GM12865 (cell line): ENCODE measurements around the gene SLC7A4.

Experiments
- DNase-seq: peaks from one replicate; pipeline ENCODE4 v3.0.0; 2010; ENCODE audit warnings: low read depth
- H3K4me3 ChIP-seq: 2 replicates; pipeline ENCODE4 v1.5.1; 2011; ENCODE audit warnings: mild to moderate bottlenecking, low read depth, low read length, control low read depth
- CTCF ChIP-seq: IDR thresholded peaks from 2 replicates; pipeline ENCODE4 v1.5.1; 2011; ENCODE audit warnings: low read length, control low read depth, low read depth, inconsistent platforms; ENCODE audit not compliant: insufficient read depth; ENCODE audit errors: missing control alignments

SLC7A4 gene

GRCh38 chr22:21030621-21031544, 1.5 kb downstream of the SLC7A4 start:
- H3K4me3 ChIP-seq, result no peak overlapping the region
- TF ChIP-seq CTCF, result no peak
- DNase-seq, result no peak

- no peak for TF ChIP-seq CTCF
- H3K4me3 ChIP-seq, result no peak overlapping the region
- no peak for DNase-seq
Observed at GRCh38 chr22:21030032-21030431, 2.3 kb downstream of the SLC7A4 start.

GRCh38 chr22:21029486-21030025, 2.8 kb downstream of the SLC7A4 start:
- no peak overlapping the region for H3K4me3 ChIP-seq
- TF ChIP-seq CTCF, result no peak
- no peak for DNase-seq

- DNase-seq, result no peak
- no peak for TF ChIP-seq CTCF
- no peak overlapping the region for H3K4me3 ChIP-seq
Observed at GRCh38 chr22:21028277-21029251, 3.8 kb downstream of the SLC7A4 start.

- DNase-seq, result no peak
- TF ChIP-seq CTCF, result no peak
- no peak overlapping the region for H3K4me3 ChIP-seq
Observed at GRCh38 chr22:21026783-21027692, 5.3 kb downstream of the SLC7A4 start.
